Breast epithelium (tissue), 3 donors: ENCODE measurements around the gene LZTFL1.

Experiments
- CTCF ChIP-seq, 3 donors: fragments of 450-650 bp; IDR thresholded peaks; one replicate each; pipeline ENCODE4 v1.5.1; 2016 to 2017; ENCODE audit warnings: antibody characterized with exemption in 3 of 3, mild to moderate bottlenecking in 3 of 3, moderate library complexity in 3 of 3
- POLR2A ChIP-seq: fragments of 450-650 bp; IDR thresholded peaks from one replicate; pipeline ENCODE4 v1.6.1; 2016; ENCODE audit warnings: antibody characterized with exemption, mild to moderate bottlenecking, moderate library complexity
- POLR2AphosphoS5 ChIP-seq, 3 donors: sonication (generic); formaldehyde crosslinking; IDR thresholded peaks; one replicate each; pipeline ENCODE4 v1.6.1; 2017; ENCODE audit warnings: antibody characterized with exemption in 3 of 3

- TF ChIP-seq CTCF (IDR thresholded peaks at IDR 0.05) (no peak), POLR2A (no peak), POLR2AphosphoS5 (IDR thresholded peaks at IDR 0.05) (no peak)
Measured at GRCh38 chr3:45802146-45802545, 39.8 kb downstream of the LZTFL1 start.
